ENCODE data around the gene AMMECR1.

The AMMECR1 gene

DNA sequence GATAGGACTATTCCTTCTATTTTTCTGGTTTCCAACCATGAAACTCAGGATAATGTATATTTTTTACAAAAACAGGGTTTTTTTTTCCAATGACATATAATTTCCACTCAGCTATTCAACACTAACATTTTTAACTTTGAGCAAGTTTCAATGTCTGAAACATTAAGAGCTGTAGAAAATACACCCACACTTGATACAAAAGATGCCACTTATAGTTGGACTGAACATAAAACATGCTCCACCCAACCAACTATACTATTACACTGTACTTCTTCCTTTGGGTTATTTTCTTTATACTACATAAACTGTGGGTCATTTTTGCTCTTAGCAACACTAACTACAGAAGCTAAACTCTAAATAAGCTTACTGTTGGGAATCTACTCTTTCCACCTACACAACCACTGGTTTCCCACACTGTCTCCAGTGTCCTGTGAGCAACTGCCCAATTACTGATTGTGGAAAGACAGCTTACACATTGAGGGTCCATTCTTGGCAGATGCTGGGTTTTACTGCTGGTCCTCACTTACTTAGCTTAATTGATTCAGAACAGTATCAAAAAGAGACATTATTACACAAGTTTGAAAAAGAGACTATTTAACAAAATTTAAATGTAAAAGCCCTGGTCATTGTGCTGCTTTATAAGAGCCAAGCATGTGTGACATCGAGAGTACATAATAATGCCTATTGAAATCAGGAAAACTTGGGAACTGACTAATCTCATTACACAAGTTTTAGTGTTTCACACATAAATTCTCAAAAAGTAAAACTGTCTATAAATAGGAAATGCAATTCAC lies 6.3 kb downstream of the AMMECR1 start:
- no peak for DNase-seq (ENCODE audit: low spot score)

DNA sequence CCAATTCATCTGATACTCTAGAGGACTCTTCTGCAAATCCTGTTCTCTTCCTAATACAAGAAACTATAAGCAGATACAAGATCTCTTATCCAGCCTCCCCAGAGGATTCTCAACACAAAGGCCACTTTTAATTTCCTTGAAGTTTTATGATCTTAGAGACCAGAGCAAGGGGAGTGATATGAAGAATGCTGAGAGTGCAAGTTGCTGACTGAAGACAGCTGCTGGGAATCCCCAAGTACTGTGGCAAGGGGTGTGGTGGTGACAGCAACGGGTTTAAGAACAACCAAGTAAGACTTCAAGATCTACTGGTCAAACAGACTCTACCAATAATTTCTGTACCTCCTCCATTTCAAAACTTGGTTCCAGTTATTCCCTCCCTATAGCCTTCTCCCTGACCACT lies 7.0 kb downstream of the AMMECR1 start:
- DNase-seq (ENCODE audit: low spot score): peak; percentile 43

DNA sequence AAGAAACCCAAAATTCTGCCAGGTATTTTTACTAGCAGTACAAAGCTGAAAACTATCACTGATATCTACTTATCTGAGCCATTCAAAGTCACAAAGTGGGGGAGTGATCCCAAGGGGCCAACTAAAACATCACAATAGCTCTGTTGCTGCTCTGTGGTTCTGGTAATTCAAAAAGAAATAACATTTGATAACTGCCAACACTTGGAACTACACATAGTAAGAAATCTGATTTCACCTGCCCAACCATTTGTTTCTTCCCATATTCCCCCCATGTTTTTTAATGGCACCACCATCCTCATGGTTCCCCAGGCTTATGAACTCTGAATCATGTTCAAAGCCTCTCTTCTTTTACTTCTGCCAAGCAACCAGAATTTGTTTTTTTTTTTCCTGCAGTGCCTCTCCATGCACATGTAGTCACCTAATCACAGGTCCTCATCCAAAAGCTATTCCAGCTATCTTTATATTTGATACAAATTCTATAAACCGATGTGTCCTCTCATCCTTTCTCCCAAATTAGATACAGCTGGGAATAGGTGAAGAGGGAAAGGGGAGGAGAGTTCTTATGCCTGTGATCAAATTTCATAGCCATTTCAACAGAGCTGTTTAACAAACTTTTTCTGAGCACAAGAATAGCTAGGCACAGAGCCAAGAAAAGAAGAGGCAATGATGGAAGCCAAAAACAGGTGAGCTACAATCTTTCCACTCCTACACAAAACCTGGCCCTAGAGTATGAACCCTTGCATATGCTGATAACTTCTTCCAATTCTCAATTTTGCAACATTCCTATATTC lies 7.7 kb downstream of the AMMECR1 start:
- DNase-seq (ENCODE audit: low spot score): no peak

DNA sequence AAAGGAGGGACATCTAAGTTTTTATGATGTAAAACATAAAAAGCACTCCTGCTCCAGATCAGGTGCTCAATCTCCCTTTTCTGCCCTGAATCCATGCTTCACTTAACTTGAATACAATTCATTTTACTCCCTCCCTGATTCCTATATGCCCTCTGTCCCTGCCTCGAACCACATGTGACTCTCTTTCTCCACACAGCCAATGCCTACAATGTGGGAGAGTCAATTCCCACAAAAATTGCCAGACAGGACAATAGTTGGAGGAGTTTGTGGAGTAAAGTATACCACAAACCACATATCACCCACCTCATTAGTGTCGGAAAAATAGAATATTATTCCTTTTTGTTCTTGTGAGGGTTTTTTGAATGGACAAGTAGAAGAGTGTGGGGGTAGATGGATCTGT lies 9.7 kb downstream of the AMMECR1 start:
- DNase-seq (ENCODE audit: low spot score): no peak

DNA sequence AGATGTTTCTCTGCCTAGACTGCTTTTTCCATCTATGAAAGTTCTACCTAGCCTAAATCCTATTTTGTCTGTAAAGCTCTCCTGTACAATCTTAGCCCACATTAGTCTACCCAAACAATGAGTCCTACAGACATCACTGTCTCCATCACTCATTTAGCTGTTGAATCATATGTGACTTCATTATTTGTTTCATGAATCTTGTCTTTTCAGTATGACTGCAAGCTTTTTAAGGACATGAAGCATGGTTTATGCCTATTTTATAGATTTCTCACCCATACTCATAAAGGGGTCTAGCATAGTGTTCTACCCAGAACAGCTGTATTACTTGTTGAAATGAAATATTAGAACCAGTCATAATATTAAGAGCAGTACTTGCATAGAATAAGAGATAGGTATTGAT lies 13.0 kb downstream of the AMMECR1 start:
- no peak for DNase-seq (ENCODE audit: low spot score)

DNA sequence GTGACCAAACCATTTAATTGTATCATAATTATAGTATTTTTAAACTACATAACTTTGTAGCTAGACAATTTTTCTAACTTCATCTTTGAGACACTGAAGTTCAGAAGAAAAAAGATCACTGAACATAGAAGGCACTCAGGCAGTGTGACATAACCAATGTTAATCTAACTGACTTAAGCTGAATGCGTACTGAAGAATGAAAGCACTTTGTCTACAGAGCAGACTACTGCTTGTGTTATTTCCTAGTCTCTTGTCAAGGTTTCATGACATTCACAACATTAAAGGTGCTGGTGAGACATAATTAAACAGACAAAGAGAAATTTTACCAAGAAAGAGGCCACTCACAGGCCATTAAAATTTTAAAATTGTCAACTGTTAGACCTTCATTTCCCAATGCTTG lies 13.5 kb downstream of the AMMECR1 start:
- no peak for DNase-seq (ENCODE audit: low spot score)

DNA sequence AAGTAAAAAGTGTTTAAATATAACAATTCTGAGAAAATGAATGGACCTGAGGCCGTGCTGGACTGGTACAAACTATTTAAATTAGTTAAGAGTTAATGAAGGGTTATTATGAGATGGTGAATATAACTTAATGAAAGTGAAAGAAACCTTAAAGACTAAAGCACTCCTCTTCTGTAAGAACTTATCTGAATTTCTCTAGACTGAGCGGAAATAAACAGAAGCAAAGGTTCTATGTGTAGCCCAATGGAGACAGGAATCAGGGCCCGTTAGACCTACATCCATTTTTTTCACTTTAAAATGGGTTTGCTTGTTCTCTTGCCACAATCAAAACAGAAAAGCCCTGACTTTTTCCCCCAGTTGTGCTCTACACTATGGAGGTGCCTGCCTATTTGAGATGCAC lies 14.9 kb downstream of the AMMECR1 start:
- DNase-seq (ENCODE audit: low spot score): no peak

DNA sequence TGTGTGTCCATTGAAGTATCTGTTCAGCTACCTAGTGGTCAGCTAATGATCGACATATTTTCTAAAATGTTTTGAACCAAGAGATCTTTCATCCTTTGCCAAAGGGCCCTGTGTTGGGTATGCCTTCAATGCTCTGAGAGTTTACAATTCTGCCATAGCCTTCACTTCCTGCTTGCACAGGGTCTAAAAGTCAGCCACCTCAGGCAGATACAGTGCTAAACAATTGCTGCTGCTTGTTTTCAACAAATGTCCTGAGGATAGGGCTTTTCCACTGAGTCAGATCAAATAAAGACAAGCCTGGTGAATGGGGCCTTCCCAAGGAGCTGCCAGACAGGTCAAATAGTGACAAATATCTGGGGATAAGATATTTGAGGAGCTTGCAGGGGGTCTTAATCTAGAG lies 16.7 kb downstream of the AMMECR1 start:
- no peak for DNase-seq (ENCODE audit: low spot score)

DNA sequence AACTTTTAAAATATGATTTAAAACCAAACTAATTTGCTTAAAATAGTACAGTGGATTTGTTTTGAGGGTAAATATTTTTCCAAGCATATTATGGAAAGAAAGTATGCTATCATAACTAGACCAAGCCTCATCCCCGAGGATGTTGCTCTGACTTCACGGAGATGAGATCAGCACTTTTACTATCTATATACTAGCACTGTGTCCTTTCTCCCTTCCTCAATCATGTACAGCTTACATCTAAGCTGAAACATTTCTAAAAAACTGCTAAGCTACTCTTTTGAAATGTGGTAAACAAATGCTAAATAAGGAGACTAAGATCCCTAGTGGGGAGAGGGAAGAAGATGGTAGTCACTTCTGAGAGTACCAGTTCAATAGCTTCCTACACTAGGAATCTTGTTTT lies 23.8 kb downstream of the AMMECR1 start:
- DNase-seq (ENCODE audit: low spot score): no peak

DNA sequence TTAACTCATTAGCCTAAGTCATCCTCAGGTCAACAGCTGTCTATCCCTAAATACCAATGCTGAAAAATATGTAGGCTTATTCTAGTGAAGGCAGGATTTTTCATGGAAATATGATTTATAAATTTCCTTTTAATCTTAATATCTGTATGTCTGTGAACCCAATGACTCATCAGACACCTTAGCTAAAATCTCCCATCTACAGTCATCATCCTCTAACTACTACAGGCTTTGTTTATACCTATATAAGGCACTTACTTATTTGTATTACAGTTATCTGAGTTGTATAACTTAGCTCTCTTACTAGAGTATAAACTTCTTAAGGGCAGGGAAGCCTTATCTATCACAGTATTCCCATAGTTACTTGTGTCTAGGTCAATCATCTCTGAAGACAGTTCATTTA lies 24.2 kb downstream of the AMMECR1 start:
- DNase-seq (ENCODE audit: low spot score): no peak

DNA sequence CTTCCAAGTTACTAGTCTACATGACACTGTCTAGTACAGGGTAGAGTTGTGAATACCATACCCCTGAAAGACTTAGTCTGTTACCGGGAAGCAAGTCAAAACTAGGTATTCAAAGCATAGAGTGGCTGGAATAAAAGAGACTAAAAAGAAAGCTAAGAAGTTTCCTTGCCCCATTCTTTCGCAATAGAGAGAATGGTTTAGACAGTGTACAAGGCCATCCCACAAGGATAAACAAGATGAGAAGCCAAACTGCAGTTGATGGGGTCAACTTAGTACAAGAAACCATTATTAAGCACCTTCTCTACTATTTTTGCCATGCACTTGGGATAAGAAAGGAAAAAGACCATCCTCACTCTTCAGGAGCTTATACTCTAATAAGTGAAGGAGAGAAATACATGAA lies 30.3 kb downstream of the AMMECR1 start:
- no peak for DNase-seq (ENCODE audit: low spot score)

DNA sequence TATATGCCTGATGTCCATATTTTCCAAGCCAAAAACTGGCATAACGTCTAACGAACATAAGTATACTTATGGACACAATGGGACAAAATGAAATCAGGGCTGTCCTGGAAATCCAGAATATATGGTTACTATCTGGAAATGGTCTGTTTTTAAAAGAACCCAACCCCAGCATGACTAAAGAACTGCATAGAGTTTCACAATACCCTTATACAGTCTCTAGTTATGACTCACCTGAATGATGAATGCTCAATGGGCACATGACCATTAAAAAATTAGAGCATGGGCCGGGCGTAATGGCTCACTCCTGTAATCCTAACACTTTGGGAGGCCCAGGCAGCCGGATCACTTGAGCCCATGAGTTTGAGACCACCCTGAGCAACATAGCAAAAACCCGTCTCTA lies 31.8 kb downstream of the AMMECR1 start:
- no peak for DNase-seq (ENCODE audit: low spot score)

DNA sequence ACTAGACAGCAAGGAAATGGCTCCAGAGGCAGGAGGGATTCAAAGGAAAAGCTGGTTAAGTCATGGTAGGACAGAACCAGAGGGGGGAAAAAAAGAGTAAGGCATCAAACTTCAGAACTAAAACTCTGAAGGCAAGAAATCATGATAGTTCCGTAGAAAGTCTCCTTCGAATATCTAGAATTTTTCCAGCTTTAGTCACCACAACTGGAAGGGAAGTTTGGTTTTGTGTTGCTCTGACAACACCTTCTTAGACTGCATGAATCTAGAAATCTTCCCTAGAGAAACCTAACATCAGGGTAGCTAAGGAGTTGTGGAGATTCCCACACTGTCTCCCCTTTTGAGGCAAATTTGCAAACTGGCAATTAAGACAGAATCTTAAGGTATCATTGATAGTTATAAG lies 33.7 kb downstream of the AMMECR1 start:
- DNase-seq (ENCODE audit: low spot score): no peak

DNA sequence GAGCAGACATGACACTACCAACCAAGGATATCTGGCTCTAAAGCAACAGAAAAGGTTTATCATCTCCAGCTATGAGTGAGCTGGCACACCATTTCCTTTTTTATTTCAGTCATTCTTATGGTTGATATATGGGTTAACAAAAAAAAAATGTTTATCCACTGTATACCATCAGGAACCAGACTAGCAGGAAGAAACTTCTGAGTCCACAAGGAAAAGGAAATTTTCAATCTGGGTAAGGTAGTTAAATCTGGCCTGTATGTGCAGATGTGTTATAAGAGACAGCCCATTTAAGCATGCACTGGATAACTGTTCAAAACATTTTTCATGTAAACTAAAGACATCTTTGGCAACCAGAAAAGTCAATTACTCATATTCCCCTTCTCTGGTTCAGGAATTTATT lies 35.0 kb downstream of the AMMECR1 start:
- DNase-seq (ENCODE audit: low spot score): no peak

DNA sequence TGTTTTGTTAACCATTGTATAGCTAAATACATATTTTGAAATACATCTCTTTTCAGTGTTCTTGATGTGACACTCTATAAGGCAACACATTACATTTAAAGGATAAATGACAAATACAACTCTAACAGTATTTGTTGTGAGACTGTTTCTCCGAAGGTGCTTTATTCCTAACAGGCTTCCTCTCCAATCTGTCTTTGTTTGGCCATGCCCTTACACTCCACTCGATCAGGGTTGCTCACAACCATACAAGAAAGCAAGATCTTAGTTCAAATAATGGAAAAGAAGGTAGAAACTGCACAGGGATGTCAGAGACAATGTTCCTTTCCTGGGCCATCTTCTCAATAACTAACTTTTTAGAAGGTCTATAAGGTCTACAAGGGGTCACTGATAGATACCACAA lies 36.5 kb downstream of the AMMECR1 start:
- no peak for DNase-seq (ENCODE audit: low spot score)

DNA sequence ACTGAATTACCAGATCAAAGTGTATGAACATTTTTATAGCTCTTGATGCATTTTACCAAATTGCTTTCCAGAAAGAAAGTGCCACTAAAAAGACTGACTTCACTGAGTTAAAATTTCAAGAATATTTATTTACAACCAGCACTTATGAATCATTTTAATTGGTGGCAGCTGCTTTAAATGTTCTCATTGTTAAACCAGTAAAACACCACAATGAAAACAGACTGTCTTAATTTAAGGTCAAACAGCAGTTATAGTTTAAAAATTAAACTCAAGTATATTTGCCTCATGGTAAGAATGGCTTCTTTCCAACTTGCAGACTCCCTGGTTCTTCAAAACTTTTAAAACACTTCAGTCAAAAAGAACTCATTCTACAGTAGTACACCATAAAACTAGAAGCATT lies 36.9 kb downstream of the AMMECR1 start:
- DNase-seq (ENCODE audit: low spot score): no peak

DNA sequence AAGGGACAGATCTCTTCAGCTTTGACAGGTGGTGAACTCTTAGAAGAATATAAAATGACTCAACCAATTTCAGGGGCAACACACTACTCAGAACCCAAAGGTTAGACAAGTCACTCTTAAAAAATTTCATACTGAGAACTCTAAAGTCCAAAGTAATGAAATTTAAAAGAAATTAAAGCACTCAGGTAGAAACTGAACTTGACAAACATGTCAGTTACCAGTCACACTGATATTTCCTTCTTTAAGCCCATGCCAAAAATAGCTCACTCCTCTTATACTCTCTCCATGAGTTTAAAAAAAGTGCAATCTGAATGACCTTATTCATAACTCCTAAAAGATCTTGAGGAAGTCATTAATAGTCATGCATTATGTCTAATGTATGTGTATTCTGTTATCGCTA lies 40.3 kb downstream of the AMMECR1 start:
- DNase-seq (ENCODE audit: low spot score): no peak

DNA sequence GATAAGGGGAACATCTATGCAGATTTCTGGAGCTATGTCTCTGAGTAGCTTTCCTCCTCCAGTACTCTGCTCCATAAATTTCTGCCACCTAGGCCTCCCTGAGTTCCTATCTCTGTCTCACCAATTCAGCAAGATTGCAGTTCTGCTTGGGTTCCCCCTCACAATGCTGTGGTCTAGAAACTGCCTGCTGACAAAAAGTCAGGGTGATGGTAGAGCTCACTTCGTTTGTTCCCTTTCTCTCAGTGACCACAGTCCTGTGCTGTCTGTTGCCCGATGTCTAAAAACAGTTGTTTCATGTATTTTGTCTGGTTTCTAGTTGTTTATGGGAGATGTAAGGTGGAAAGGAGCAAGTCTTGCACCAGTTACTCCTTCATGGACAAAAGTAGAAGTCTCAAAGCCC lies 41.1 kb downstream of the AMMECR1 start:
- peak; percentile 7 for DNase-seq (ENCODE audit: low spot score)

DNA sequence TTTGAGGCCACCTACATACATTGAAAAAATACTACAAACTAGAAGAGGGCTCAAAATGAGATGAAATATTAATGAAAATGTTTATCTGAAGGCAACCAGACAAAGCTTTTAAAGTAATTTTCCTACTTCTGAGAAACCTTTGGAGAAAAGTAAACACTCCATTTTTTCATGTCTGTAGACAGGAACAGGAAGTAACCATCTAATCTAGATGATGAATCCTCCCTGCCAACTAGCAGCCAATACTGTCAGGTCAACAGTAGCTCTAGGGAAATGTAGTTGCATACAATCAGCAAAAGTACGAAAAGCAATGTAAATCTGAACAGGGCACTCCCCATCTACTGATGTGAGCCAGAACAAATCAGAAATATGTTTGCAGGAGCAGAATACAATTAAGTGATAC lies 49.0 kb downstream of the AMMECR1 start:
- DNase-seq (ENCODE audit: low spot score): no peak

DNA sequence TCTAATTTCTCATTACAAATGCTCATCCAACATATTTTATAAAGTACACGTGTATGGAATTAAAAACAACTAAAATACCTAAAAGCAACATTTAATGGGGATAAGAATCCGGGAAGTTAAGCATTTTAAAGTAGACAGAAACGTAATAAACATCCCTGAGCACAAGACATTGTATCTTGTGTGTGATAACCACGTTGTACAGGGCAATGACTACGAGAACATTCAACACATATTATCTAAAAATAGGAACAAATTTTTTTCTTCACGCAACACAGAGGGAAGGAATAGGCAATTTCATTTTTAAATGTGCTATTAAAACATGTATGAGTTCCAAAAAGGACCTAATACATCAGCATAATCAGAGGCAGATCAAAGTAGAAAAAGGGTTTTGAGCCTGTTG lies 49.5 kb downstream of the AMMECR1 start:
- no peak for DNase-seq (ENCODE audit: low spot score)

DNA sequence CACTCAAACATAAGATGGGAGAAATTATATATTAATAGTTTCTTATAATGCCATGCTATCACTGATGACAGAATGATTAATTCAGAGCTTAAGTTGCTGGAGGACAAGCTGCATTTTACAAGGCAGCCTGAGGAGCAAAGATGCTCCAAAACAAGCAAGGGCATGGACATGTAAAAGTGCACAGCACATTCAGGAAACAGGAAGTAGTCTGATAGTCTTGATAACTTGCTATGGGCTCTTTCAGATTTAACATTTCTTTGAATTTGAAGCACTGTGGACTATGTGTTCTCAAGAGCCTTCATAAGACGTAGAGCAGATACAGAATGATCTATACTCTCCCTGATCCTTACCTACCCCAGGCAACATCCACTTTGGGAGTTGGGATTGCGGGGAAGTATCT lies 50.0 kb downstream of the AMMECR1 start:
- DNase-seq (ENCODE audit: low spot score): no peak

DNA sequence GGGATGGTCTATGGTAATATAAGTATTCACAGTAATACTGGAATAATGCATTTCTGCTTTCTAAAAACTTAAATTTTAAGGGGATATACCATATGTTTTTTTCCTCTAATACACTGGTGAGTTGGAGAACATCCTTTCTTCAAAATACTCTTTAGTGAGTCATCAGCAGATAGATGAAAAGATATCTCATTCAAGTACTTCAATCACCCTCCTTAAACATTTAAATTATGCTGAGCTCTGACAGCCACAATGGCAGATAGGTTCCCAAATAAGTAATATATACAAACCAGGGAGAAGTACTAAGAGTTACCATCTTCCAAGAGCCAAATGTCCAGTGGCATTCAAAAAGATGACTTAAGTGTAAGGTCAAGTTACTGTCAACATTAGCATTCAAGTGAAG lies 52.2 kb downstream of the AMMECR1 start:
- no peak for DNase-seq (ENCODE audit: low spot score)

DNA sequence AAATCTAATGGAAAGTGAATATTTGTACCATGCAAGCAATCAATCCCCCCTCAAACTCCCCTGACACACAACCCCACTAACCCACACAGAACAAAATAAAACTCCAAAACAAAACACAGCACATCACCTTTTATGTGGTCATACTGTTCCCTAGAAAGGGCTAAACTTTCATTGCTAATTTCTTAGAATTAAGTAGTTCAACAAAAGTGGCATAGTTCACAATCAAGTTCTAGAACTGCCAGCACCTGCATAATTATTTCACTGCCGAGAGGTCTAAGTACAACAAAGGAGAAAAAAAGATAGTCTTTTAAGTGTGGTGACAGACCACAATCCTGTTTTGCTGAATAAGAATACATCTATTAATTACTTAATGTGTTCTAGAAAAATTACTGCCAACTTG lies 58.8 kb downstream of the AMMECR1 start:
- no peak for DNase-seq (ENCODE audit: low spot score)

DNA sequence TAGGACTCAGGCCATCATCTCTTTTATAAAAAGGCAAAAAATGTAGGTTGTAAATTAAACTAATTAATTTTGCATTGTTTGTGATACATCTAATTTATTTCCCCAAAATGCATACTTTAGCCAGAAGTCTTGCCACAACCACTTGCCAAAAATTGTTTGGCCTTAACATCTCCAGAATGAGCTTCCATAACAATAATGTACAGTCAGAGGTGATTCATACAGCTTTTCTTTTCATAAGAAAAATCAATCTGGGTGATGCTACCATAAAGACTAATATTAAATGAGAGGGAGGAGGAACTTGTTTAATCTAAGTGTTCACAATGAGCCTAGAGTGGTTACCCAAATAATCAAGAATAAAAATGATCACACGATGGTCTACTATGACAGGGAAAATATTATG lies 59.3 kb downstream of the AMMECR1 start:
- DNase-seq (ENCODE audit: low spot score): no peak
